Right atrium auricular region (tissue), 2 donors: ENCODE measurements around the gene GINM1. TPM values are rescaled to one million over a fixed set of nuclear protein-coding genes. Genes with fewer than 3 reads are reported as not detected.

Experiments
- DNase-seq: peaks from one replicate; pipeline ENCODE4 v3.0.0-alpha.2; 2019; ENCODE audit warnings: low spot score
- H3K27ac ChIP-seq, 2 donors: fragments of 200-600 bp; sonication (generic); 1 replicate in 1 of 2; 2 replicates in 1 of 2; pipeline ENCODE4 v1.5.1; 2016 to 2019
- H3K27me3 ChIP-seq, 2 donors: fragments of 200-600 bp; sonication (generic); one replicate each; pipeline versions ENCODE4 v1.5.1 to v1.6.0; 2017 to 2019
- H3K36me3 ChIP-seq: fragments of 200-600 bp; sonication (generic); one replicate; pipeline ENCODE4 v1.5.1; 2016
- H3K4me1 ChIP-seq, 2 donors: fragments of 200-600 bp; sonication (generic); one replicate each; pipeline versions ENCODE4 v1.5.1 to v1.6.0; 2017 to 2019
- H3K4me3 ChIP-seq, 2 donors: fragments of 200-600 bp; sonication (generic); 1 replicate in 1 of 2; 2 replicates in 1 of 2; pipeline ENCODE4 v1.5.1; 2017 to 2019; ENCODE audit warnings: mild to moderate bottlenecking in 1 of 2, moderate library complexity in 1 of 2
- H3K9me3 ChIP-seq, 2 donors: fragments of 200-600 bp; sonication (generic); one replicate each; pipeline ENCODE4 v1.5.1; 2019
- total RNA-seq, 2 donors: library from RNA; depleted of rRNA; stranded (reverse); fragments of >200 nt; gene quantifications; one replicate each; pipeline ENCODE4 v1.1.0, GENCODE V29; 2016
- TF ChIP-seq, protein P1 (sequence below), 2 donors: fragments of 200-600 bp; sonication (generic); IDR thresholded peaks; one replicate each; pipeline ENCODE4 v1.5.1; 2019; ENCODE audit warnings: antibody characterized with exemption in 2 of 2

GINM1 gene
- total RNA-seq, 2 donors from 2014 or later: 45.5 to 54.9 TPM

DNA sequence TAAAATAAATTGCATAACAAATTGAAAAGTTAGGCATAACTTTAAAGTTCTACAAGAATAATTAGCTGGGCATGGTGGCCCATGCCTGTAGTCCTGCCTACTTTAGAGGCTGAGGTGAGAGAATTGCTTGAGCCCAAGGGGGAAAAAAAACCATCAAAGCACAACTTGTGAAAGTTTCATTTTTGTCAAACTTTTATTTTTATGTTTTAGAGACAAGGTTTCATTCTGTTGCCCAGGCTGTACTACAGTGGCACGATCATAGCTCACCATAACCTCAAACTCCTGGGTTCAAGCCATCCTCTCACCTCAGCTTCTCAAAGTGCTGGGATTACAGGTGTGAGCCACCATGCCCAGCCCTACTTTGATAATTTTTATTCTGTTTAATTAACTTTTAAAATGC is 68.1 kb downstream of the GINM1 start:
- H3K4me1 ChIP-seq: no peaks in the 10 kb centered on the region
- no peak overlapping the region for H3K27ac ChIP-seq
- no peak for DNase-seq
- TF ChIP-seq, protein P1, sequence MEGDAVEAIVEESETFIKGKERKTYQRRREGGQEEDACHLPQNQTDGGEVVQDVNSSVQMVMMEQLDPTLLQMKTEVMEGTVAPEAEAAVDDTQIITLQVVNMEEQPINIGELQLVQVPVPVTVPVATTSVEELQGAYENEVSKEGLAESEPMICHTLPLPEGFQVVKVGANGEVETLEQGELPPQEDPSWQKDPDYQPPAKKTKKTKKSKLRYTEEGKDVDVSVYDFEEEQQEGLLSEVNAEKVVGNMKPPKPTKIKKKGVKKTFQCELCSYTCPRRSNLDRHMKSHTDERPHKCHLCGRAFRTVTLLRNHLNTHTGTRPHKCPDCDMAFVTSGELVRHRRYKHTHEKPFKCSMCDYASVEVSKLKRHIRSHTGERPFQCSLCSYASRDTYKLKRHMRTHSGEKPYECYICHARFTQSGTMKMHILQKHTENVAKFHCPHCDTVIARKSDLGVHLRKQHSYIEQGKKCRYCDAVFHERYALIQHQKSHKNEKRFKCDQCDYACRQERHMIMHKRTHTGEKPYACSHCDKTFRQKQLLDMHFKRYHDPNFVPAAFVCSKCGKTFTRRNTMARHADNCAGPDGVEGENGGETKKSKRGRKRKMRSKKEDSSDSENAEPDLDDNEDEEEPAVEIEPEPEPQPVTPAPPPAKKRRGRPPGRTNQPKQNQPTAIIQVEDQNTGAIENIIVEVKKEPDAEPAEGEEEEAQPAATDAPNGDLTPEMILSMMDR (IDR thresholded peaks at IDR 0.05): no peak
- H3K27me3 ChIP-seq: no peaks in the 10 kb centered on the region
- H3K36me3 ChIP-seq: peaks cover 20% of the 10 kb centered on the region
- no peaks in the 10 kb centered on the region for H3K9me3 ChIP-seq
- H3K4me3 ChIP-seq: no peak overlapping the region

DNA sequence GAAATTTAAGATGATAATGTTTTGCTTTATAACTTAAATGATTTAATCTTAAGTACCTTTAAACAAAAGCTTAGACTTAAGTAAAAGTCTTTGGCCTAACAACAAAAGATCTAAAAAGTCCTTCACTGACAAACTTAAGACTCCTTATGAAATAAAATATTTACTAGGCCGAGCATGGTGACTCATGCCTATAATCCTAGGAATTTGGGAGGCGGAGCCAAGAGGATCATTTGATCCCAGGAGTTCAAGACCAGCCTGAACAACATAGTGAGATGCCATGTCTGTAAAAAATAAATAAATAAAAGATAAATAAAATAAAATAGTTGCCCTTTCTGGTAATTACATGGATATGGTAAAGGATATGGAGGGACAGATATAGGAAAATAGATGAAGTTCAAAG is 69.9 kb downstream of the GINM1 start:
- H3K27me3 ChIP-seq: no peaks in the 10 kb centered on the region
- H3K4me3 ChIP-seq: no peak overlapping the region
- H3K9me3 ChIP-seq: no peaks in the 10 kb centered on the region
- no peak for DNase-seq
- TF ChIP-seq, protein P1 (IDR thresholded peaks at IDR 0.05): no peak
- H3K36me3 ChIP-seq: peaks cover 15% of the 10 kb centered on the region
- H3K27ac ChIP-seq: no peak overlapping the region
- H3K4me1 ChIP-seq: no peaks in the 10 kb centered on the region

Other genes starting within 250 kb of the GINM1 start
- 10 to 100 TPM; 51.8 to 58.5 TPM for gene TAB2, start 248.7 kb upstream of the GINM1 start, total RNA-seq
- gene SUMO4, start 166.1 kb upstream of the GINM1 start, total RNA-seq: 1 to 10 TPM in 1 of 2 donors, under 1 TPM in 1; 0.67 to 1.3 TPM
- 1 to 10 TPM in 1 of 2 donors, under 1 TPM in 1; 0.30 to 1.3 TPM for gene ZC3H12D, start 81.4 kb upstream of the GINM1 start, total RNA-seq
- gene PPIL4, start 20.3 kb upstream of the GINM1 start, total RNA-seq: 10 to 100 TPM; 14.6 to 17.0 TPM
- 10 to 100 TPM; 11.2 to 15.9 TPM for gene KATNA1, start 82.3 kb downstream of the GINM1 start, total RNA-seq
- 10 to 100 TPM; 10.5 to 13.7 TPM for gene LATS1, start 151.7 kb downstream of the GINM1 start, total RNA-seq
- gene NUP43, start 180.2 kb downstream of the GINM1 start, total RNA-seq: 10 to 100 TPM; 10.8 to 13.3 TPM
- 100 to 1,000 TPM in 1 of 2 donors, 10 to 100 TPM in 1; 99.8 to 106 TPM for gene PCMT1, start 183.4 kb downstream of the GINM1 start, total RNA-seq